ENCODE results near the gene LDAH. TPM values are rescaled to one million over a fixed set of nuclear protein-coding genes. Genes with fewer than 3 reads are reported as not detected.

LDAH gene
- total and polyA plus RNA-seq, 4 experiments from 2014 or later, result 12.3 to 23.9 (median 18.8) TPM

DNA sequence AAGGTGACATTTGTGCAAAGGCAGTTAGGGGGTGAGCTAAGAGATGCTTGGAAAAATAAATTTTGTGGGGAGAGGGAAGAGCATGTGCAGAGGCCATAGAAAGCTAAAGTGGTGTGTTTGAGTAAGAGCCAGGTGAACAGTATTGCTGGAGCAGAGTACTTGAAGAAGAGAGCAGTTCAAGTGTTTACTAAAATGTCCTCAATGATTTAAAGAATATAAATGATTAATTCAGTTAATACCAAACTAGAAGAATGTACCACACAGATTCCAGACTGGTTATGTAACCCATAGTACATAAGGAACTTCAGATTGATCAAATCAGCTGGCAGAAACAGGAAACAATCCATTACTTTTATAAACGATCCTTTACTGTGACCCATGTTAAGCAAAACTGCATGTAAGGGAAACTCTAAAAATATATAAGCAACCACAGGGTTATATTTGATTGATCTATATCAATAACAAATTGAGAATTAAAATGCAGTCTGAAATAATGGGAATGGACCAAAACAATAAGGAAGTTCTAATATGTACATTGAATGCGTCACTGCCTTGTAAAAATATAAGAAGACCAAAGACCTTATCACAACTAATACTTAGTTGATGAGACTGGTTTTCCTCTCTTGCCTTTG lies 76.9 kb downstream of the LDAH start:
- ChIA-PET CTCF (ENCODE audit: partially characterized antibody) (no interaction called here), POLR2A (ENCODE audit: partially characterized antibody) (no interaction called here)
- H3K27me3 Mint-ChIP-seq, result no peaks in the 10 kb centered on the region
- no peaks in the 10 kb centered on the region for H3K36me3 ChIP-seq (ENCODE audit: insufficient read depth, low read length)
- no peak overlapping the region for H3K4me3 ChIP-seq (ENCODE audit: low read length in 2 of 2)
- intact Hi-C loops (cut with micrococcal nuclease), result no loop called here
- no peaks in the 10 kb centered on the region for H3K27me3 ChIP-seq (ENCODE audit: insufficient read depth, low read length)
- H3K4me1 Mint-ChIP-seq, result no peaks in the 10 kb centered on the region
- peaks cover 30 to 42% of the 10 kb centered on the region in 2 donors for H3K36me3 Mint-ChIP-seq
- no peak overlapping the region for H3K27ac ChIP-seq (ENCODE audit: low read depth, low read length)
- H3K27ac Mint-ChIP-seq, result no peak overlapping the region
- H3K9me3 Mint-ChIP-seq, result peaks cover 0 to 2% (median 0%) of the 10 kb centered on the region in 8 donors
- H3K4me1 ChIP-seq (ENCODE audit: insufficient read depth, low read length), result no peaks in the 10 kb centered on the region
- no peak overlapping the region for H3K4me3 Mint-ChIP-seq
- H3K9me3 ChIP-seq (ENCODE audit: control insufficient read depth in 1 of 2, low read length in 2 of 2), result no peaks in the 10 kb centered on the region
- no peak for DNase-seq

DNA sequence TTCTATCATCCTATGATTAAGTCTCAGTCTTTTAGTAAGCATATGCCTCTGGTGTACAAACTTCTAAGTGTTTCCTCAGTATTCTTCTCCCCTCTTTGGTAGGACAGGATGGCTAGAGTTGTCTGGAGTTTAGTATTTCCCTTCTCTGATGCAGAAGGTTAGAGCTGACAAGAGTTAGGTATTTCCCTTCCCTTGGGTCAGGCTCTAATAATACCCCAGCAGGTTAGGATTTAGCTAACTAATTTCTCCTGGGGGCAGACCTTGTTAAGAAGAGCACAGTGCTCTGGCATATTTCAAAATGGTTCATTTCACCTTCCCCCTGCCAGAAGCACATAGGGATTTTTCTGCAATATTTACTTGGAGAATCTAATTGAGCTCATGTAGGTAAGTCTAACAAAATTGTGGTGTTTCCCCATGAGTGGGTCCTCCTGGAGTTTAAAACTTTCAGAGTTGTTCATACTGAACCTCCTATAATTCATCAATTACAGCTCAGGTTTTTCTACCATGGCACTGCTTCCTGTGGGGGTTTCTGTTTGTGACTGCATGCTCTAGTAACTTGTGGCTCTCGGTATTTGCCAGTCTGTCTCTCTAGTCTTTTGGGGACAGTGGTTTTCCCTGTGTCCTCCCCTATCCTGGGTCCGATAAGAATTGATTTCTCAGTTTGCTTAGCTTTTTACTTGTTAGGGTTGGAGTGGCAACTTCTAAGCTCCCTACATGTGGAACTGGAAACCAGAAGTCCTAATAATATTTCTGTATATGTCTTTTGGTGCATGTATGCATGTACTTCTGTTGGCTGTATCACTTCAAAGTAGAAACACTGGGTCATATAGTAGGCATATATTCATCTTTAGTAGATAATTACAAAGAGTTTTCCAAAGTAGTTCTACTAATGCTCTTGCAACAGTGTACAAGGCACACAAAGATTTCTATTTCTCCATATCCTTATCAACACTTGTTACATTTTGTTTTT lies 78.2 kb downstream of the LDAH start:
- H3K9me3 ChIP-seq (ENCODE audit: control insufficient read depth in 1 of 2, low read length in 2 of 2), result no peaks in the 10 kb centered on the region
- Mint-ChIP-seq H3K36me3 (peaks cover 26 to 49% of the 10 kb centered on the region in 2 donors), H3K4me1 (no peaks in the 10 kb centered on the region), H3K4me3 (no peak overlapping the region), H3K27ac (no peak overlapping the region), H3K9me3 (peaks cover 0 to 2% (median 0%) of the 10 kb centered on the region in 8 donors), H3K27me3 (no peaks in the 10 kb centered on the region)
- no peaks in the 10 kb centered on the region for H3K27me3 ChIP-seq (ENCODE audit: insufficient read depth, low read length)
- no peaks in the 10 kb centered on the region for H3K4me1 ChIP-seq (ENCODE audit: insufficient read depth, low read length)
- H3K36me3 ChIP-seq (ENCODE audit: insufficient read depth, low read length), result no peaks in the 10 kb centered on the region
- no peak for DNase-seq
- H3K4me3 ChIP-seq (ENCODE audit: low read length in 2 of 2), result no peak overlapping the region
- intact Hi-C loops (cut with micrococcal nuclease), result no loop called here
- ChIA-PET POLR2A (ENCODE audit: partially characterized antibody) (interaction anchor here (1.0 kb wide), 1 partner anchor 114 kb away, joined by 4 read pairs; no protein-coding TSS in a partner anchor), CTCF (ENCODE audit: partially characterized antibody) (interaction anchor here (1.1 to 1.2 kb wide), 2 partner anchors 10 to 83 kb away, joined by 3 to 4 read pairs; no protein-coding TSS in a partner anchor)
- no peak overlapping the region for H3K27ac ChIP-seq (ENCODE audit: low read depth, low read length)

DNA sequence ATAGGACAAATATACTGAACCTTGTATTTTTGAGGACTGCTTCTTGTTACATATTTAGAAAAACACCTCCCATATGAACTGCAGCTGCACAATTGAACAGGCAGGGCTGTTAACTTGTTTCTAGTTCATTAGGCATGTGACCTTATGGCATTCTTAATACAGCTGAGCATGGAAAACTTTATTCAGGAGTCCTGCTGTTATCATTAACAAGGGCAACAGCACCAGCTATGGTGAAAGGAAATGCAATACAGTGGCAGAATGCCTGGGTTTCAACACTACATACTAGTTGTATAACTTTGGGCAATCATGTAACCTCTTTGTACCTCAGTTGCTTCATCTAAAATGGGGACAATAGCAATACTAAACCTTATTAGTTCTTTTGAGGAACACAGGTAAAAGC lies 84.1 kb downstream of the LDAH start:
- no peaks in the 10 kb centered on the region for H3K9me3 ChIP-seq (ENCODE audit: control insufficient read depth in 1 of 2, low read length in 2 of 2)
- H3K27me3 ChIP-seq (ENCODE audit: insufficient read depth, low read length), result no peaks in the 10 kb centered on the region
- H3K4me3 ChIP-seq (ENCODE audit: low read length in 2 of 2), result no peak overlapping the region
- DNase-seq, result no peak
- H3K36me3 Mint-ChIP-seq, result peaks cover 44 to 81% of the 10 kb centered on the region in 2 donors
- H3K27me3 Mint-ChIP-seq, result no peaks in the 10 kb centered on the region
- no peak overlapping the region for H3K27ac Mint-ChIP-seq
- ChIA-PET POLR2A (ENCODE audit: partially characterized antibody) (no interaction called here), CTCF (ENCODE audit: partially characterized antibody) (no interaction called here)
- H3K4me3 Mint-ChIP-seq, result no peak overlapping the region
- no peak overlapping the region for H3K27ac ChIP-seq (ENCODE audit: low read depth, low read length)
- H3K9me3 Mint-ChIP-seq, result peaks cover 0 to 2% (median 0%) of the 10 kb centered on the region in 8 donors
- peaks cover 0 to 5% (median under 1%) of the 10 kb centered on the region in 4 donors for H3K4me1 Mint-ChIP-seq
- intact Hi-C loops (cut with micrococcal nuclease), result no loop called here
- H3K4me1 ChIP-seq (ENCODE audit: insufficient read depth, low read length), result no peaks in the 10 kb centered on the region
- H3K36me3 ChIP-seq (ENCODE audit: insufficient read depth, low read length), result no peaks in the 10 kb centered on the region

DNA sequence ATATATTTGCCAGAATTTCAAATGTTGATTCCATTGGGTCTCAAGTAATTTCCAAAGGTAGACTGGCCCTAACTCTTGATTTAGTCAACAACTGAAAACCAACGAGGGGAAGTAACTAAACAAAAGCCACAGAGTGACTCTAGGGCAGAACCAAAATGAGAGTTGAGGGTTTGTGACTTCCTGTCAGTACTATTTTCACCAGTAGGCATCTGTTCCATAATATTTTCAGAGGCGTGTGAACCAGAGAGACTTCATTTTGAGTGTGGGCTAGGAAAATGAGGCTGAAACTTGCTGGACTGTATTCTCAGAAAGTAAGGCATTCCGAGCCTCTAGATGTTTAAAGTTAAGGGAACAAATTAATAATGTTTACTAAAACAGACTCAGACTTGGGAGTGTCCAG lies 85.4 kb downstream of the LDAH start:
- H3K27me3 Mint-ChIP-seq, result no peaks in the 10 kb centered on the region
- H3K36me3 Mint-ChIP-seq, result peaks cover 44 to 72% of the 10 kb centered on the region in 2 donors
- no peak overlapping the region for H3K27ac ChIP-seq (ENCODE audit: low read depth, low read length)
- H3K4me1 Mint-ChIP-seq, result peaks cover 0 to 5% (median under 1%) of the 10 kb centered on the region in 4 donors
- CTCF ChIA-PET (ENCODE audit: partially characterized antibody), result no interaction called here
- intact Hi-C loops (cut with micrococcal nuclease), result no loop called here
- no peaks in the 10 kb centered on the region for H3K4me1 ChIP-seq (ENCODE audit: insufficient read depth, low read length)
- H3K9me3 Mint-ChIP-seq, result peaks cover 0 to 2% (median 0%) of the 10 kb centered on the region in 8 donors
- DNase-seq, result no peak
- POLR2A ChIA-PET (ENCODE audit: partially characterized antibody), result no interaction called here
- no peak overlapping the region for H3K4me3 ChIP-seq (ENCODE audit: low read length in 2 of 2)
- H3K9me3 ChIP-seq (ENCODE audit: control insufficient read depth in 1 of 2, low read length in 2 of 2), result no peaks in the 10 kb centered on the region
- no peak overlapping the region for H3K27ac Mint-ChIP-seq
- H3K27me3 ChIP-seq (ENCODE audit: insufficient read depth, low read length), result no peaks in the 10 kb centered on the region
- H3K4me3 Mint-ChIP-seq, result no peak overlapping the region
- H3K36me3 ChIP-seq (ENCODE audit: insufficient read depth, low read length), result no peaks in the 10 kb centered on the region

DNA sequence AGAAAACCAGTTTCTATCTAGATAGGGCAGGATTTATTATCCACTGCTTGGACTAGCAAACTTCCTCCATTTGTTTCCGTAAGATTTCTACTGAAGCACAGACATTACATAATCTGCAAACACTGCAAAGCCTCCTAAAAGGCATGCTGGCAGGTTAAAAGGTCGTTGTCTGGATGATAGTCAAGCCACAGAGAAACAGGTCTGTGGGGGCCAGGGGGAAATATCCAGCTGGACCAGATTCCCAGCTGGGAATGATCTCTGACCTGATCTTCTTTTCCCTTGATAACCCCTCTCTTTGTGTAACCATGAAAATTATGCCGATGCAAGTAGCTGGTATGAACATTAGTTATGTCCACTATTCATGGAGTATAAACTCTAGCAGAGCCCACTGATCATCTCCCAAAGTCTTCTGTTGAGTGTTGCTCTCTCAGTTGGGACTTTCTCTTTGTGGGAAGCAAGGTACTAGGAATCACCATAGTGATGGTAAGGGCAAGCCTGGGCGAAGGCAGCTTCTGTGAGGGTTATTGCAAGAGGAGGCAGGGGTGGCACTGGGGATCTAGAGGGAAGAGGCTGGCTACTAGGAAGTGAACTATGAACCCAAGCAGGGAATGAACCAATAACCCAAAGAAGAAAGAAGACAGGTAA lies 94.7 kb downstream of the LDAH start:
- H3K4me3 ChIP-seq (ENCODE audit: low read length in 2 of 2), result no peak overlapping the region
- no peaks in the 10 kb centered on the region for H3K4me1 ChIP-seq (ENCODE audit: insufficient read depth, low read length)
- H3K27ac Mint-ChIP-seq, result peak overlapping the region in 2 of 7 donors; percentile 10 to 43
- H3K27me3 ChIP-seq (ENCODE audit: insufficient read depth, low read length), result no peaks in the 10 kb centered on the region
- no peaks in the 10 kb centered on the region for H3K27me3 Mint-ChIP-seq
- peak in 1 of 5 donors; percentile 29 for DNase-seq
- peaks cover 0 to 1% (median 0%) of the 10 kb centered on the region in 4 donors for H3K4me1 Mint-ChIP-seq
- H3K36me3 ChIP-seq (ENCODE audit: insufficient read depth, low read length), result no peaks in the 10 kb centered on the region
- ChIA-PET POLR2A (ENCODE audit: partially characterized antibody) (no interaction called here), CTCF (ENCODE audit: partially characterized antibody) (no interaction called here)
- no peaks in the 10 kb centered on the region for H3K9me3 Mint-ChIP-seq
- intact Hi-C loops (cut with micrococcal nuclease), result no loop called here
- H3K36me3 Mint-ChIP-seq, result peaks cover 22 to 50% of the 10 kb centered on the region in 2 donors
- H3K27ac ChIP-seq (ENCODE audit: low read depth, low read length), result no peak overlapping the region
- H3K9me3 ChIP-seq (ENCODE audit: control insufficient read depth in 1 of 2, low read length in 2 of 2), result no peaks in the 10 kb centered on the region
- no peak overlapping the region for H3K4me3 Mint-ChIP-seq

DNA sequence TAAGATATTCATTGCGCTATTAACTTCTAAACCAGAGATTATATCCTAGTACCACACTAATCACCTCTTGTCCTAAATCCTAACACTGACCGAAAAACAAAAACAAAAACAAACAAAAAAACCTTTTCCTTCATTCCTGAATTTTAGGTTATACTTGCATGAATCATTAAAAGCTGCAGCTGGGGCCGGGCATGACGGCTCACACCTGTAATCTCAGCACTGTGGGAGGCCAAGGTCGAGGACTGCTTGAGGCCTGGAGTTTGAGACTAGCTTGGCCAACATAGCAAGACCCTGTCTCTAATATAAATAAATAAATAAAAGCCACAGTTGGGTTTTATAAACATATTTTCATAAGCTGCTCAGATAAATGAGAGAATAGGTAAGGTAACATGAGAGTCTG lies 96.0 kb downstream of the LDAH start:
- no peak for DNase-seq
- Mint-ChIP-seq H3K36me3 (peaks cover 21 to 59% of the 10 kb centered on the region in 2 donors), H3K27ac (no peak overlapping the region), H3K4me1 (peaks cover 0 to 1% (median 0%) of the 10 kb centered on the region in 4 donors), H3K9me3 (no peaks in the 10 kb centered on the region), H3K27me3 (no peaks in the 10 kb centered on the region), H3K4me3 (no peak overlapping the region)
- Histone ChIP-seq H3K9me3 (ENCODE audit: control insufficient read depth in 1 of 2, low read length in 2 of 2) (no peaks in the 10 kb centered on the region), H3K27ac (ENCODE audit: low read depth, low read length) (no peak overlapping the region), H3K4me1 (ENCODE audit: insufficient read depth, low read length) (no peaks in the 10 kb centered on the region), H3K4me3 (ENCODE audit: low read length in 2 of 2) (no peak overlapping the region), H3K27me3 (ENCODE audit: insufficient read depth, low read length) (no peaks in the 10 kb centered on the region), H3K36me3 (ENCODE audit: insufficient read depth, low read length) (no peaks in the 10 kb centered on the region)
- intact Hi-C loops (cut with micrococcal nuclease), result no loop called here
- CTCF ChIA-PET (ENCODE audit: partially characterized antibody), result no interaction called here
- POLR2A ChIA-PET (ENCODE audit: partially characterized antibody), result no interaction called here

DNA sequence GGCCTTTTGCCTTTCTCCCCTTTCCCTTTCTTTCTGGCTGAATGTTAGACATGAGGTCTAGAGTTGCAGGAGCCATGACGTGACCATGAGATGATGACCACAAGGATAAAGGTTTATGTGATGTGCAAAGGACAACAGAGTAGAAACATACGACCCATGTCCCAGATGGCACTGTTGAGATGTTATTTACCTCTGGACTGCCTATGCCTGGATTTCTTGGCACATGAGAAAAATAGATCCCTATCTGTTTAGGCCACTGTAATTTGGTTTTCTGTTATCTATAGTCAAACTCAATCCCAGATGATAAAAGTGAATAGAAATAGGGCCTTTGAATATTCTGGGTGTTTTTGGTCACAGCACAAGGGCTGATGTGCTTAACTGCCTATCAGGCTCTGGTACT lies 97.1 kb downstream of the LDAH start:
- H3K4me1 Mint-ChIP-seq, result peaks cover 0 to 4% (median 4%) of the 10 kb centered on the region in 4 donors
- H3K36me3 Mint-ChIP-seq, result peaks cover 20 to 58% of the 10 kb centered on the region in 2 donors
- ChIA-PET POLR2A (ENCODE audit: partially characterized antibody) (no interaction called here), CTCF (ENCODE audit: partially characterized antibody) (no interaction called here)
- no peaks in the 10 kb centered on the region for H3K9me3 ChIP-seq (ENCODE audit: control insufficient read depth in 1 of 2, low read length in 2 of 2)
- no peaks in the 10 kb centered on the region for H3K27me3 Mint-ChIP-seq
- peaks cover 0 to 4% (median 0%) of the 10 kb centered on the region in 8 donors for H3K9me3 Mint-ChIP-seq
- no peak for DNase-seq
- intact Hi-C loops (cut with micrococcal nuclease), result no loop called here
- H3K4me3 ChIP-seq (ENCODE audit: low read length in 2 of 2), result no peak overlapping the region
- no peaks in the 10 kb centered on the region for H3K27me3 ChIP-seq (ENCODE audit: insufficient read depth, low read length)
- no peak overlapping the region for H3K27ac Mint-ChIP-seq
- H3K27ac ChIP-seq (ENCODE audit: low read depth, low read length), result no peak overlapping the region
- H3K4me1 ChIP-seq (ENCODE audit: insufficient read depth, low read length), result no peaks in the 10 kb centered on the region
- H3K36me3 ChIP-seq (ENCODE audit: insufficient read depth, low read length), result no peaks in the 10 kb centered on the region
- H3K4me3 Mint-ChIP-seq, result no peak overlapping the region

Measured in CD4-positive, alpha-beta memory T cell (primary cell).